ENCODE data around the gene DEFB124.
A peak's percentile ranks its signal among the peaks of the same experiment; 100 is the strongest.
"Not testable (repeated sequence)": the region's sequence is repeated elsewhere in the genome, so short reads cannot be mapped to it uniquely, and the experiment has no call there.

The DEFB124 gene

GRCh38 chr20:31474758-31475427 is at the start of gene DEFB124, which contains the start of gene REM1:
TSS of gene DEFB124 (minus strand) at chr20:31475127. CDS start at chr20:31473013, 2,114 bp downstream.
TSS of gene REM1 (plus strand) at chr20:31475288. CDS start at chr20:31476446, 1,158 bp downstream.
- no peak for DNase-seq (ENCODE audit: low read depth in 1 of 2, low spot score in 1 of 2)

GRCh38 chr20:31523361-31524283 is 48.7 kb upstream of the DEFB124 start:
- DNase-seq (ENCODE audit: low read depth in 1 of 2, low spot score in 1 of 2), result no peak

- DNase-seq (ENCODE audit: low read depth in 1 of 2, low spot score in 1 of 2), result no peak
Measured at GRCh38 chr20:31522731-31523130, 47.8 kb upstream of the DEFB124 start.

GRCh38 chr20:31521267-31521666 is 46.3 kb upstream of the DEFB124 start:
- not testable (repeated sequence) for DNase-seq (ENCODE audit: low read depth in 1 of 2, low spot score in 1 of 2)

GRCh38 chr20:31517373-31517772 is 42.4 kb upstream of the DEFB124 start:
- DNase-seq (ENCODE audit: low read depth in 1 of 2, low spot score in 1 of 2), result no peak

- no peak for DNase-seq (ENCODE audit: low read depth in 1 of 2, low spot score in 1 of 2)
Measured at GRCh38 chr20:31516651-31517050, 41.7 kb upstream of the DEFB124 start.

GRCh38 chr20:31516166-31516565 is 41.2 kb upstream of the DEFB124 start:
- DNase-seq (ENCODE audit: low read depth in 1 of 2, low spot score in 1 of 2), result no peak

GRCh38 chr20:31515775-31516107 is 40.8 kb upstream of the DEFB124 start:
- DNase-seq (ENCODE audit: low read depth in 1 of 2, low spot score in 1 of 2), result no peak

- no peak for DNase-seq (ENCODE audit: low read depth in 1 of 2, low spot score in 1 of 2)
Measured at GRCh38 chr20:31515072-31515774, 40.3 kb upstream of the DEFB124 start.

GRCh38 chr20:31514154-31515071 is 39.5 kb upstream of the DEFB124 start, which contains the start of gene HM13:
TSS of gene HM13 (plus strand) at chr20:31514442. CDS start at chr20:31514552, 110 bp downstream.
- DNase-seq (ENCODE audit: low read depth in 1 of 2, low spot score in 1 of 2), result peak; percentile 75 to 78

- DNase-seq (ENCODE audit: low read depth in 1 of 2, low spot score in 1 of 2), result no peak
Measured at GRCh38 chr20:31508517-31509244, 33.8 kb upstream of the DEFB124 start.

- no peak for DNase-seq (ENCODE audit: low read depth in 1 of 2, low spot score in 1 of 2)
Measured at GRCh38 chr20:31505903-31506302, 31.0 kb upstream of the DEFB124 start.

GRCh38 chr20:31502884-31503673 is 28.2 kb upstream of the DEFB124 start:
- peak; percentile 50 to 60 for DNase-seq (ENCODE audit: low read depth in 1 of 2, low spot score in 1 of 2)

GRCh38 chr20:31500527-31500926 is 25.6 kb upstream of the DEFB124 start:
- DNase-seq (ENCODE audit: low read depth in 1 of 2, low spot score in 1 of 2), result no peak

- DNase-seq (ENCODE audit: low read depth in 1 of 2, low spot score in 1 of 2), result no peak
Measured at GRCh38 chr20:31497838-31498540, 23.1 kb upstream of the DEFB124 start.

- DNase-seq (ENCODE audit: low read depth in 1 of 2, low spot score in 1 of 2), result no peak
Measured at GRCh38 chr20:31496761-31497295, 21.9 kb upstream of the DEFB124 start.

GRCh38 chr20:31494131-31494530 is 19.2 kb upstream of the DEFB124 start:
- no peak for DNase-seq (ENCODE audit: low read depth in 1 of 2, low spot score in 1 of 2)

GRCh38 chr20:31490752-31491151 is 15.8 kb upstream of the DEFB124 start:
- no peak for DNase-seq (ENCODE audit: low read depth in 1 of 2, low spot score in 1 of 2)
